HG02588 (cell line): ENCODE data around the gene ARHGEF7.

Experiments
- ATAC-seq: cut with Tn5 transposase; IDR thresholded peaks from one replicate; pipeline ENCODE4 v1.9.1; 2021; ENCODE audit warnings: mild to moderate bottlenecking, moderate library complexity; ENCODE audit not compliant: unreplicated experiment

The ARHGEF7 gene

GRCh38 chr13:111139452-111139851 is 24.3 kb downstream of the ARHGEF7 start:
- ATAC-seq: no peak

GRCh38 chr13:111139873-111140561 is 24.9 kb downstream of the ARHGEF7 start:
- ATAC-seq: no peak

GRCh38 chr13:111140562-111141105 is 25.5 kb downstream of the ARHGEF7 start:
- ATAC-seq: no peak

- ATAC-seq: no peak
Observed at GRCh38 chr13:111142472-111142871, 27.4 kb downstream of the ARHGEF7 start.

GRCh38 chr13:111143865-111144540 is 28.9 kb downstream of the ARHGEF7 start:
- ATAC-seq: no peak

GRCh38 chr13:111145071-111145470 is 30.0 kb downstream of the ARHGEF7 start:
- ATAC-seq: no peak

- no peak for ATAC-seq
Observed at GRCh38 chr13:111145506-111145905, 30.4 kb downstream of the ARHGEF7 start.

- ATAC-seq: no peak
Observed at GRCh38 chr13:111152844-111153243, 37.7 kb downstream of the ARHGEF7 start.

- ATAC-seq: peak; percentile 87
Observed at GRCh38 chr13:111153279-111153976, 38.3 kb downstream of the ARHGEF7 start.

GRCh38 chr13:111153977-111154332 is 38.8 kb downstream of the ARHGEF7 start:
- ATAC-seq: peak; percentile 41

- ATAC-seq: no peak
Observed at GRCh38 chr13:111156421-111156820, 41.3 kb downstream of the ARHGEF7 start.

- no peak for ATAC-seq
Observed at GRCh38 chr13:111158136-111158805, 43.2 kb downstream of the ARHGEF7 start.

GRCh38 chr13:111159362-111160320 is 44.5 kb downstream of the ARHGEF7 start:
- ATAC-seq: no peak

GRCh38 chr13:111160648-111161047 is 45.5 kb downstream of the ARHGEF7 start:
- ATAC-seq: no peak

GRCh38 chr13:111161601-111162600 is 46.8 kb downstream of the ARHGEF7 start:
- ATAC-seq: peak; percentile 37

- peak; percentile 44 for ATAC-seq
Observed at GRCh38 chr13:111165241-111166010, 50.3 kb downstream of the ARHGEF7 start.

GRCh38 chr13:111166882-111167675 is 52.0 kb downstream of the ARHGEF7 start:
- ATAC-seq: no peak
